ENCODE data around the gene CALML5.

CALML5 gene

DNA sequence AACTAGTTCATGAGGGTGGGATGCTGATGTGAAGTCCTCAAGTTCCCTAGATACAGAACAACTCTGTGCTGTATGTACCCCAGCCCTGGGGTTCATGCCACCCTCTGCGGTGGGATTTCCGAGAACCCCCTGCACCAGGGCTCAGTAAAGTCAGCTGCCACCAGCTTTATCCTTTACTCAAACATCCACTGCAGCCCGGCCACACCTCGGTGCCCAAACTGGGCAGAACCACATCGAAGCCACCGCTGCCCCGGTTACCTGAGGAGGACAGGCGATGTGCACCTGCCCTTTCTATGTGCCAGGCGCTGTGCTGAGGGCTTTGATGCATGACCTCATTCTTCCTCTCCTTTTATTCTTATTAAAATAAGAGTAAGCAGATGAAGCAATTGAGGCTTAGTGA lies 9.9 kb upstream of the CALML5 start:
- H3K27ac ChIP-seq: no peak overlapping the region
- H3K4me1 ChIP-seq: peaks cover 5% of the 10 kb centered on the region; the same call in 1 of the 2 replicates
- no peaks in the 10 kb centered on the region for H3K9me3 ChIP-seq
- no peaks in the 10 kb centered on the region for H3K27me3 ChIP-seq
- H3K4me3 ChIP-seq: no peak overlapping the region
- H3K36me3 ChIP-seq: no peaks in the 10 kb centered on the region
- H3K9ac ChIP-seq: no peak overlapping the region
- no peaks in the 10 kb centered on the region for H4K20me1 ChIP-seq
- H3K4me2 ChIP-seq: no peak overlapping the region
- no peak for TF ChIP-seq Cebpa-rat (IDR thresholded peaks at IDR 0.05)

DNA sequence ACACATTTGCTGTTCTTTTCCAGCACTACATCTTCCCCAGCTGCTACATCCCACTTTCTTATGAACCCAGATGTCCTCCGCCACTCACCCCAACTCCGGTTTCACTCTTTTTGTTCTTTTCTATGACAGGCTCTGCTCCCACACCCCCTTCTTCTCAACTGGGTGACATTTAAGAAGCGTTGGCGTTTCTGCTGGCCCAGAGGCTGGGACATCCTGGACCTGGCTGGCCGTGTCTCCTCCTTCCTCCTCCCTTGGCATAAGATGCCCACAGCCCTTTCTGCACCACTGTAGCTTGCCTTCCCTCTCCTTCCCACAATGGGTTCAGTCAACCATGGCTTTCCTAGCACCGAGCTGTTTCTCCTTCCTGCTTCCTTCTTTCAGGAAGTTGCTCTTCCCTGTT lies 9.4 kb upstream of the CALML5 start:
- Histone ChIP-seq H3K4me2 (no peak overlapping the region), H3K27me3 (no peaks in the 10 kb centered on the region), H3K27ac (no peak overlapping the region), H3K36me3 (no peaks in the 10 kb centered on the region), H3K4me1 (peaks cover 5% of the 10 kb centered on the region; the same call in 1 of the 2 replicates), H3K9me3 (no peaks in the 10 kb centered on the region), H3K4me3 (no peak overlapping the region), H3K9ac (no peak overlapping the region), H4K20me1 (no peaks in the 10 kb centered on the region)
- no peak for TF ChIP-seq Cebpa-rat (IDR thresholded peaks at IDR 0.05)

DNA sequence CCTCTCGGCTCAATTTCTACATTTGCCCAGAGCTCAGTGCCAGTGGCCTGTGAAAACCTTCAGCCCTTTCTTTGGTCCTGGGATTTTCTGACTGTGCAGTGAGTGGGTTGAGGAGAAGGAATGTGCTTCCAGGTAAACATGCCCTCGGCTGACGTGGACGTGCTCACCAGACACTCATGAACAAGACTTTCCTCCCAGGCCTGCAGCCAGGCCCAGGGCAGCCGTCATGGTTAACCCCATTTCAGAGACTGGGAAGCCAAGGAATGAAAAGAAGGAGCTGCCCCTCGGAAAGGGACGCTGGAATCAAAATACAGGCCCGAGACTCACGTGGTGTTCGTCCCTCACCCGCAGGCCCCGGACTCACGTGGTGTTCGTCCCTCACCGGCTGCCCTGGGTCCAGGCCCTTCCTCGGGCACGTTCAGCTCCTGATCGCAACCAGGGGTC lies 8.8 kb upstream of the CALML5 start:
- Histone ChIP-seq H3K36me3 (no peaks in the 10 kb centered on the region), H3K9me3 (no peaks in the 10 kb centered on the region), H3K27ac (no peak overlapping the region), H3K9ac (no peak overlapping the region), H3K4me1 (peaks cover 5% of the 10 kb centered on the region; the same call in 1 of the 2 replicates), H3K4me3 (no peak overlapping the region), H3K4me2 (no peak overlapping the region), H3K27me3 (no peaks in the 10 kb centered on the region), H4K20me1 (no peaks in the 10 kb centered on the region)
- no peak for TF ChIP-seq Cebpa-rat (IDR thresholded peaks at IDR 0.05)

DNA sequence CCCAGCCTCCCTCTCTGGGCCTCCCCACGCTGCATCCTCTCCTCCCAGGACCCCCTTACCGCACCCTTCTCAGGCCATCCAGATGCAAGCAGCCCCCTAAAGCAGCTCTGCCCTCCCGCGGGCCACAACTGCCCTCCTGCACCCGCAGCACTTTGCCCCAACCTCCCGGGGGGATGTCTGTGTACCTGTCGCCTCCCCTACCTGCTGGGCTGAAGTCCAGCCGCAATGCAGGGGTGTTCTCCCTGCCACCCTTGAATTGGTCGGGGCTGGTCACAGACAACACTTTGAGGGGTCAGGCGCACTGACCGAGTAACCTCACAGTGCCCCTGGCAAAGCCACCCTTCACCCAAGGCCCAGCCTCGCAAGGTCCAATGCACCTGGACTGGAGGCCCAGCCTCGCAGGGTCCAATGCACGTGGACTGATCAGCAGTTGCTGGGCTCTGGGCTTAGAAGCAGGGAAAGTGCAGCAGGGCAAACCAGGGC lies 8.3 kb upstream of the CALML5 start:
- peaks cover 6% of the 10 kb centered on the region for H3K4me1 ChIP-seq
- TF ChIP-seq Cebpa-rat (IDR thresholded peaks at IDR 0.05): no peak
- H4K20me1 ChIP-seq: no peaks in the 10 kb centered on the region
- H3K36me3 ChIP-seq: no peaks in the 10 kb centered on the region
- H3K4me3 ChIP-seq: no peak overlapping the region
- H3K9ac ChIP-seq: no peak overlapping the region
- H3K27ac ChIP-seq: no peak overlapping the region
- H3K27me3 ChIP-seq: no peaks in the 10 kb centered on the region
- no peaks in the 10 kb centered on the region for H3K9me3 ChIP-seq
- no peak overlapping the region for H3K4me2 ChIP-seq

DNA sequence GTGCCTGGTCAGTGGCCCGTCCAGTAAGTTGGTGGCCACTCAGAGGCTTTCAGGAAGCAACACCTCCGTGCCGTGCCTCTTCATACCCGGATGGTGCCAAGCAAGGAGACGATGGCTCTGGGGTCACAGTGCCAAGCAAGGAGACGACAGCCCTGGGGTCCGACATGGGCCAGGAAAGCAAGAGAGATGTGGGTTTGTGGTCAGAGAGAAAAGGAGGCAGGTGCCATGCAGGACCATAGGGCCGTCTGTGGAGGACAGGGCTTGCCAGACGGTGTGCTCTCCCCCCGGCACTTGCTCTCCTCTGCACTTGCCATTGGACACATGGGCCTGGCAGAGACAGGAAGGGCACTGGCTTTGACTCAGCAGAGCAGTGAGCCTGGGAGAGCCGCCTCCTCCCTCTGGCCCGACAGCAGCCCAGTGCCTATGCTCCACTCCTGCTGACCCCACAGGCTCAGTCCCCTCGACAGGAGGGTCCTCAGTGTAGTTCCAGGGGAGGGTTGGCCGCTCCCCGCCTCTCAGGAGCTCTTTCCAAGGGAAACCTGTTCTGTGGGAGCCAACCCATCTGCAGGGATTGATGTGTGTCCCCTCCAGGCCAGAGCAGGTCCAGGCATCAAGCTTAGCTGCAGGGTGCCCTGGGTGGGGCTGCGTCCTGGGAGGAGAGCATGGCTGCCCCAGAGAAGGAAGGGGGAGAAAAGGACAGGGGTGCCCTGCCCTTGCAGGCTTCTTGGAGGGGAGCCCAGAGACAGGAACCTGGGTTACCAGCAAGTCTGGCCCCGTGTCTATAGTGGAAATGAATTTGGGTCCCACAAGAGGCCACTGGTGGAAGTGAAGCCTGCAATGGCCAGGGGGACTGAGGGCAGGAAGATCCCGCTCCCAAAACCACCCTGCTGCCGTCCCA lies 7.6 kb upstream of the CALML5 start:
- Histone ChIP-seq H3K4me3 (no peak overlapping the region), H3K9ac (no peak overlapping the region), H3K27me3 (no peaks in the 10 kb centered on the region), H3K4me2 (no peak overlapping the region), H3K4me1 (peaks cover 13% of the 10 kb centered on the region), H3K9me3 (no peaks in the 10 kb centered on the region), H3K36me3 (no peaks in the 10 kb centered on the region), H4K20me1 (no peaks in the 10 kb centered on the region), H3K27ac (no peak overlapping the region)
- TF ChIP-seq Cebpa-rat (IDR thresholded peaks at IDR 0.05): no peak

DNA sequence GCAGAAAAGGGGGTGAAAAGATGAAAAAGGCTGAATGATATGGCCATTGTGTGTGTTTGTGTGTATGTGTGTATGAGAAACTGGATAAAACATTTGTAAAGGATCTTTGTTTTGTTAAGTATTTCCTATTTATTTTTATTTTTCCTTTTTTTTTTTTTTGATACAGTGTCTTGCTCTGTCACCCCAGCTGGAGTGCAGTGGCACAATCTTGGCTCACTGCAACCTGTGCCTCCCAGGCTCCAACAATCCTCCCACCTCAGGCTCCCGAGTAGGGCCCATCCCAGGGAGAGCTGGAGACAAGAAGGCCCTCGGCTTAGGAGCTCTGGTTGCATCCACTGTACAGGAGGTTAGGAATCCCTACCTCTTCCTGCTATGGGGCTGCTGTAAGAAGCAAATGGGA lies 6.9 kb upstream of the CALML5 start:
- Histone ChIP-seq H3K27ac (no peak overlapping the region), H3K4me1 (peaks cover 16% of the 10 kb centered on the region), H3K36me3 (no peaks in the 10 kb centered on the region), H3K9ac (no peak overlapping the region), H3K4me3 (no peak overlapping the region), H3K27me3 (no peaks in the 10 kb centered on the region), H3K9me3 (no peaks in the 10 kb centered on the region), H4K20me1 (no peaks in the 10 kb centered on the region), H3K4me2 (no peak overlapping the region)
- no peak for TF ChIP-seq Cebpa-rat (IDR thresholded peaks at IDR 0.05)

DNA sequence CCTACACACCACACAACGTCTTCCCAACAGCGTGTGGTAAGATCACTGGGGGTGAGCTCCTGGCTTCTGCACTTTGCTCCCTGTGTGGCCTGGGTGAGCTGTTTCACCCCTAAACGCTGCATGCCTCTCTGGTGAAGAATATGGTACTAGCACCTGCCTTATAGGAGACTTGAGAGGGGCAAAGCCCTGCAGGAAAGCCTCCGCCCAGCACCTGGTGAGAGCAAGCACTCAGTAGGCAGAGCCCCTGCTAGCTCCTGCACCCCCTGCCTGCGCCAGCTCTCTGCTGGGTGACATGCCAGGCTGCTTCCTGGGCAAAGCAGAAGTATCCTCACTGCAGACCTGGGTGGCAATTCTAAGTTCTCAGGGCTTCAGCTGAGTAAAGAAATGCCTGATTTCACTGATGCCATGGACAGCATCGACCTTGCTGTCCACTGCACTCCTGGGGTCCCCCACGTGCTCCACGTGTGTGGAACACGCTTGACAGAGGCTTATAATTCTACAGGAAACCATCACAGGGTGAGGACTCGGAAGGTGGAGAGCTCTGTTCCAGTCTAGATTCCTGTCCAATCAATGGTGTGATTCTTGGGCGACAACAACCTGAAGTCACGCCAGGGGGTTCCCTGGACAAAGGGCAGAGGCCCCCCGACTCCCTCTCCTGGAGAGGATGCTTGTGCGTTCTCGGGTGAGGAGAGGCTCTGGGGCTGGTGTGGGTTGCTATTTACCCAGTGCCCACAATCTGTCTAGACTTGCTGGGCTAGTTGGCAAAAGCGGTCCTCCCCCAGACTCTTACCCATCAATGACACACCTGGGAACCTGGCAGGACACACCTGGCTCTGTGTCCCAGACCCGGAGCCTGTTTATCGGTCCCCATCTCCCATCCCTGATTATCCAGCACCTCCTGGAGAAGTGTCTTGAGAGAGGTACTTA lies 5.0 kb upstream of the CALML5 start:
- no peak for TF ChIP-seq Cebpa-rat (IDR thresholded peaks at IDR 0.05)
- H3K27ac ChIP-seq: no peak overlapping the region
- H3K4me1 ChIP-seq: peaks cover 16% of the 10 kb centered on the region
- no peak overlapping the region for H3K4me2 ChIP-seq
- H3K27me3 ChIP-seq: no peaks in the 10 kb centered on the region
- H3K36me3 ChIP-seq: no peaks in the 10 kb centered on the region
- H3K4me3 ChIP-seq: no peak overlapping the region
- no peaks in the 10 kb centered on the region for H3K9me3 ChIP-seq
- no peaks in the 10 kb centered on the region for H4K20me1 ChIP-seq
- no peak overlapping the region for H3K9ac ChIP-seq

DNA sequence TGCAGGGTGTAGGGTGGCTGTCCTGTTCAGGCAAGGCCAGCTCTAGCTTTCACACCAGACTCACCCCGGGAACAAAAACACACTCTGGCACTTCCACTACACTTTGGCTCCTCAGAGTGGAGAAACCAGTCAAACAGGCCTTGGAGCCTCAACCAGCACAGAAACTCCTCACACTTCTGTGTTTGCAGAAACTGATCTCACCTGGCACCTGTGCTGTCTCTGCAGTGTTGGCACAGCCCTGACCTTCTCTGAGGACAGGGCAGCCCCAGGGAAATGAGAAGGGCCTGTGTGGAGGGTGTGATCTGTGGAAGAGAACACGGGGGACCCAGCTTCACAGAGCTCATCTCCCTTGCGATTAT lies 4.1 kb upstream of the CALML5 start:
- no peak overlapping the region for H3K9ac ChIP-seq
- H3K9me3 ChIP-seq: no peaks in the 10 kb centered on the region
- H3K4me1 ChIP-seq: peaks cover 11% of the 10 kb centered on the region
- no peaks in the 10 kb centered on the region for H3K27me3 ChIP-seq
- no peaks in the 10 kb centered on the region for H3K36me3 ChIP-seq
- H4K20me1 ChIP-seq: no peaks in the 10 kb centered on the region
- no peak overlapping the region for H3K4me2 ChIP-seq
- no peak overlapping the region for H3K4me3 ChIP-seq
- no peak overlapping the region for H3K27ac ChIP-seq
- no peak for TF ChIP-seq Cebpa-rat (IDR thresholded peaks at IDR 0.05)

DNA sequence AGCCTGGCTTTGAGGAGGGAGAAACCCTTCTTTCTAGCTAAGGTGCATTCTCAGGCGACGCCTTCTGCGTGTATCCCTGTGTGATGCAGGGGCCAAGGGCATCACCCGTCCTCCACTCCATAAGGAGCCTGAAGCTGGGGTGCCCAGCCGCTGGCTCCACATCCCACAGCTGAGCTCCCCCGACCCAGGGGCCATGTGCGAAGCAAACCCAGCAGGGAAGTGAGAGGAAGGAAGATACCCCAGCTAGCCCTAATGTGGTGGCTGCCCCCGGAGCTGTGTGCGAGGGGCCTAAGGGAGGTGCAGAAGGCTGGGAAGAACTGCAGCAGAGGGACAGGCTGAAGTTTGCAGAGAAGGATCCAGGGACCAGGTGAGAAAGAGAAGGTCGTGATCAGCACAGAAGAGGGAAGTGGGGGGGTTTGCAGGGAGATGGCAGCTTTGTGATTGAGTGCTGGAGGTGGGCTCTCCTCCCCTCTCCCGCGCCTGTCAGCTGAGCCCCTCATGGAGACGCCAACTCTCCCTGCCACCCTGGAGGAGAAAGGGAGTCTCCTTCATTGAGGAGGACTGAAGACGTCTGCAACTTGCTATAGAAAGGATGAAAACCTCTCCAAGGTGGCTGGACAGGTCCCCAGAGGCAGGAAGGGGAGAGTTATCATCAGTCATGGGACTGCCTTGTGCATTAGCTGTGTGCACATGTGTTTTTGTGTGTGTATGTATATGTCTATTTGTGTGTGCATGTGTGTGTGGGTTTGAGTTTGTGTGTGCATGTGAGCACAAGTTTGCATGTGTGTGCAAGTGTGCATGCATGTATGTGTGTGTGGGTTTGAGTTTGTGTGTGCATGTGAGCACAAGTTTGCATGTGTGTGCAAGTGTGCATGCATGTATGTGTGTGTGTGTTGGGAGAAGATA lies 3.5 kb upstream of the CALML5 start:
- peak overlapping the region; percentile 55 for H3K4me2 ChIP-seq
- H3K9me3 ChIP-seq: no peaks in the 10 kb centered on the region
- no peak for TF ChIP-seq Cebpa-rat (IDR thresholded peaks at IDR 0.05)
- H3K27me3 ChIP-seq: no peaks in the 10 kb centered on the region
- no peak overlapping the region for H3K27ac ChIP-seq
- H3K4me3 ChIP-seq: no peak overlapping the region
- peaks cover 11% of the 10 kb centered on the region for H3K4me1 ChIP-seq
- no peaks in the 10 kb centered on the region for H4K20me1 ChIP-seq
- H3K9ac ChIP-seq: 0 out of 2 replicates have a peak overlapping the region, but pooled peaks have one; percentile 19
- H3K36me3 ChIP-seq: no peaks in the 10 kb centered on the region
